Ovary (tissue), 9 donors: ENCODE measurements around the gene SNX9. TPM values are rescaled to one million over a fixed set of nuclear protein-coding genes. Genes with fewer than 3 reads are reported as not detected.

Experiments used
- DNase-seq, 5 donors: peaks; one replicate each; pipeline ENCODE4 v3.0.0-alpha.2; 2019 to 2020
- H3K27ac ChIP-seq, 2 donors: fragments of 200-600 bp; one replicate each; pipeline versions ENCODE4 v1.5.1 to v1.8.0; 2019 to 2022
- H3K27me3 ChIP-seq: fragments of 200-600 bp; one replicate; pipeline ENCODE4 v1.8.0; 2022
- H3K36me3 ChIP-seq: fragments of 200-600 bp; sonication (generic); one replicate; pipeline ENCODE4 v1.5.1; 2019
- H3K4me1 ChIP-seq: one replicate; pipeline ENCODE4 v1.8.1; 2013; ENCODE audit warnings: mild to moderate bottlenecking, moderate library complexity; ENCODE audit not compliant: insufficient read depth
- H3K4me3 ChIP-seq: fragments of 200-600 bp; sonication (generic); one replicate; pipeline ENCODE4 v1.5.1; 2017
- H3K9me3 ChIP-seq, 2 donors: fragments of 200-600 bp in 1 of 2; sonication (generic) in 1 of 2; one replicate each; pipeline versions ENCODE4 v1.5.1 to v1.8.1; 2013 to 2019; ENCODE audit warnings: mild to moderate bottlenecking in 1 of 2, moderate library complexity in 1 of 2
- EP300 ChIP-seq: sonication (generic); formaldehyde crosslinking; IDR thresholded peaks from one replicate; pipeline ENCODE4 v1.6.1; 2017; ENCODE audit warnings: antibody characterized with exemption
- POLR2A ChIP-seq: fragments of 450-650 bp; IDR thresholded peaks from one replicate; pipeline ENCODE4 v1.6.1; 2017; ENCODE audit warnings: antibody characterized with exemption, mild to moderate bottlenecking, moderate library complexity
- WGBS, 3 donors: extraction: QIAGEN DNeasy Blood & Tissue Kit in 1 of 3; methylation state at CpG; one replicate each; pipeline versions ENCODE4 v1.1.5 to v1.1.7; 2013 to 2017; 5-methylcytosine and 5-hydroxymethylcytosine counted together
- intact Hi-C, 4 donors: fragments of 100-400 bp; cut with DNase I; formaldehyde crosslinking; loops; one replicate each; pipeline versions ENCODE4 v1.11.0 to v1.15.1; 2022 to 2023
- polyA plus RNA-seq, 2 donors: library from polyadenylated mRNA; stranded (reverse); fragments of 200-250 nt in 1 of 2; fragments of 350-450 nt in 1 of 2; fragmentation: Illumina TruSeq in 1 of 2; extraction: RNeasy Lipid Tissue Mini Kit (QIAGEN cat#74804) in 1 of 2; gene quantifications; one replicate each; pipeline ENCODE4 v1.2.3, GENCODE V29; 2013 to 2014
- total RNA-seq, 7 donors: library from RNA; depleted of rRNA in 2 of 7; stranded (reverse); fragments of >200 nt in 2 of 7; fragmentation: NEBNext Ultra II Directional in 3 of 7; extraction: Animal tissue kit (Norgen Biotek cat#: 25700) in 3 of 7; gene quantifications; one replicate each; pipeline versions ENCODE4 v1.1.0 to v1.2.4, GENCODE V29; 2016 to 2023
- TF ChIP-seq, protein P1 (sequence below), 3 donors: fragments of 450-650 bp in 2 of 3; fragments of 200-600 bp in 1 of 3; IDR thresholded peaks; one replicate each; pipeline versions ENCODE4 v1.5.1 to v1.8.0; 2016 to 2022; ENCODE audit warnings: antibody characterized with exemption in 3 of 3, mild to moderate bottlenecking in 1 of 3
- donor health status: DM: no; HTN: no; CAD: no; lungs with moderate emphysema.
- donor health status: DM: no; HTN: no; CAD: no.
- donor health status: Bipolar disorder and iron deficiency.
- donor health status: DM: yes; HTN: yes; CAD: no.
- donor health status: DM: no; HTN: no; CAD: no.
- donor health status: DM: yes; HTN: yes; CAD: no.

Gene SNX9
- total and polyA plus RNA-seq, 9 donors, result 31.2 to 48.0 (median 38.7) TPM

DNA sequence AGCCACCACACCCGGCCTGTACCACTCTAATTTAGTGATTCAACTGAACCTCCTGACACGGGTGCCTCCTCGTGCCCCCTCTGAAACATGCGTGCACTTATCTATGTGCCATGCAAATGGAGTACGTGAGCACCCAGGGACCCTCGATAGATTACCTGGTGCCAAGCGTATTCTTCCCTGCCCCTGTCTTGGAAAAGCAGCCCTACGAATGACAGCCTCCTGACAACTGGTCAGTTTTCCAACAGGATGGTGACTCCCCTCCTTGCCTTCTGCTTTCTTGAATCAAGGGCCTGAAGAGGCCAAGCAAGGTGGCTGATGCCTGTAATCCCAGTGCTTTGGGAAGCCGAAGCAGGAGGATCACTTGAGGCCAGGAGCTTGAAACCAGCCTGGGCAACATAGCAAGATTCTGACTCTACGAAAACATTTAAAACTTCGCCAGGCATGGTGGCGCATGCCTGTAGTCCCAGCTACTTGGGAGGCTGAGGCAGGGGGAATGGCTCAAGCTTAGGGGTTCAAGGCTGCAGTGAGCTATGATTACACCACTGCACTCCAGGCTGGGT is 133.2 kb downstream of the SNX9 start:
- Histone ChIP-seq H3K27ac (no peak overlapping the region), H3K4me3 (no peak overlapping the region), H3K27me3 (no peaks in the 10 kb centered on the region), H3K4me1 (peaks cover 5% of the 10 kb centered on the region), H3K36me3 (no peaks in the 10 kb centered on the region), H3K9me3 (peaks cover 0 to 8% of the 10 kb centered on the region in 2 donors)
- intact Hi-C loops, result no loop called here
- 84 to 96% (median 94%) methylated on average over 12 of the region's 12 CpGs for WGBS, 3 donors
- no peak for DNase-seq
- no peak for TF ChIP-seq EP300
- TF ChIP-seq, protein P1, sequence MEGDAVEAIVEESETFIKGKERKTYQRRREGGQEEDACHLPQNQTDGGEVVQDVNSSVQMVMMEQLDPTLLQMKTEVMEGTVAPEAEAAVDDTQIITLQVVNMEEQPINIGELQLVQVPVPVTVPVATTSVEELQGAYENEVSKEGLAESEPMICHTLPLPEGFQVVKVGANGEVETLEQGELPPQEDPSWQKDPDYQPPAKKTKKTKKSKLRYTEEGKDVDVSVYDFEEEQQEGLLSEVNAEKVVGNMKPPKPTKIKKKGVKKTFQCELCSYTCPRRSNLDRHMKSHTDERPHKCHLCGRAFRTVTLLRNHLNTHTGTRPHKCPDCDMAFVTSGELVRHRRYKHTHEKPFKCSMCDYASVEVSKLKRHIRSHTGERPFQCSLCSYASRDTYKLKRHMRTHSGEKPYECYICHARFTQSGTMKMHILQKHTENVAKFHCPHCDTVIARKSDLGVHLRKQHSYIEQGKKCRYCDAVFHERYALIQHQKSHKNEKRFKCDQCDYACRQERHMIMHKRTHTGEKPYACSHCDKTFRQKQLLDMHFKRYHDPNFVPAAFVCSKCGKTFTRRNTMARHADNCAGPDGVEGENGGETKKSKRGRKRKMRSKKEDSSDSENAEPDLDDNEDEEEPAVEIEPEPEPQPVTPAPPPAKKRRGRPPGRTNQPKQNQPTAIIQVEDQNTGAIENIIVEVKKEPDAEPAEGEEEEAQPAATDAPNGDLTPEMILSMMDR (IDR thresholded peaks at IDR 0.05), result no peak
- TF ChIP-seq POLR2A, result no peak

DNA sequence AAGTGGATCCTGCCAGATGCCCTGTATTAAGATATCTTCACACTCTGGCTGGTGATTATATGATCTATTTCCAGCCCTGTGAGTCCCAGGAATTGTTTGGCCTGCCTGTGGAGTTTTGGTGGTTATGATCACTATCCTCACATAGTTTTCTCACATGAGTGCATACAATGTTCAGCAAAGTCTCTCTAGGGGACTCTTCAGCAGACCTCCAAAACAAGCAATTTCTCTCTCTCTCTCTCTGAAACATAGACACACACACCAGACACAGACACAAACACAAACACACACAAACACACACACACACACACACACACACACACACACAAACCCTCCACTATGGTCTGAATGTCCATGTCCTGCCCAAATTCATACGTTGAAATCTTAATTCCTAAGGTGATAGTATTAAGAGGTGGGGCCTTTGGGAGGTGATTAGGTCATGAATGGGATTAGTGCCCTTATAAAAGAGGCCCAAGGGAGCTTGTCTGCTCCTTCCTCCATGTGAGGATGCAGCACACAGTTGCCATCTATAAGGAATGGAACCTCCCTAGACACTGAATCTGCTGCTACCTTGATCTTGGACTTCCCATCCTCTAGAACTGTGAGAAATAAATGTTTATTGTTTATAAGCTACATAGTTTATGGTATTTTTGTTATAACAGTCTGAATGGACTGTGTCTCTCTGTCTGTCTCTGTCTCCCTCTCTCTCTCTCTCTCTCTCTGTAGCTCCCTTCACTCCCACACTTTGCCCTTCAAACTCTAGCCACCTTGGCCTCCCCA is 136.6 kb downstream of the SNX9 start:
- DNase-seq, result no peak
- no peak overlapping the region for H3K27ac ChIP-seq
- WGBS, 3 donors, result 90 to 100% (median 95%) methylated on average over 1 of the region's 1 CpG
- H3K9me3 ChIP-seq, result peaks cover 0 to 8% of the 10 kb centered on the region in 2 donors
- peaks cover 3% of the 10 kb centered on the region for H3K4me1 ChIP-seq
- no peaks in the 10 kb centered on the region for H3K27me3 ChIP-seq
- no peak overlapping the region for H3K4me3 ChIP-seq
- H3K36me3 ChIP-seq, result no peaks in the 10 kb centered on the region
- intact Hi-C loops, result no loop called here
- TF ChIP-seq POLR2A, result no peak
- TF ChIP-seq EP300, result no peak
- TF ChIP-seq, protein P1 (IDR thresholded peaks at IDR 0.05), result no peak

DNA sequence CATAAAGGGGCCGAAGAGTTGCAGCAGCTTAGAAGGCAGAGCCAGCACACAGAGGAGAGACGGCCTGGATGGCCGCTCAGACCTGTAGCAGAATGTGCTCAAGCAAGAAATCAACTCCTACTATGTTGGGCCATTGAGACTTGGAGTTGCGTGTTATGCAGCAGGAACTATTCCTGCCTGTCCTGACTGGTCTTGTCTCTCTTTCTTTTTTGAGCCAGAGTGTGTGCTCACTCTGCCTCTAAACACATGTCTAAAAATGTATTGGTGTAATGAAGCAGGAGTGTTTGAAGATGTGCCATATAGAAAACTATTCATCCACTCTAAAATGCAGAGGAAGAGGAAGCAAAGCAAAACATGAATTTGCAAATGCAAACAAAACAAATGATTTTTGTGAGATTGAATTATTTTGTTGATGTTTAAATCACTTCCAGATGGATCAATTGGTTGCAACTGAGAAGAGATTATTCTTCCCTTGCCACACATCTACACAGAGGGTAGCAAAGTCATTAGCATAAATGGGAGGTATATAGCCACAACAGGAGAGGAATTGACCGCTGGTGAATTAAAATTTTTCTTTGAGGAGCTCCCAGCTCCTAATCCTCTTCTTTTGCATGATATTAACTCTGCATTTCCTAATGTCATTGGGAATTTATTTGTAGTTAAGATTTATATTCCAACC is 138.2 kb downstream of the SNX9 start:
- WGBS, 3 donors, result 93 to 96% (median 93%) methylated on average over 5 of the region's 5 CpGs
- intact Hi-C loops, result no loop called here
- Histone ChIP-seq H3K36me3 (no peaks in the 10 kb centered on the region), H3K4me1 (no peaks in the 10 kb centered on the region), H3K27ac (no peak overlapping the region), H3K4me3 (no peak overlapping the region), H3K9me3 (peaks cover 0 to 8% of the 10 kb centered on the region in 2 donors), H3K27me3 (no peaks in the 10 kb centered on the region)
- TF ChIP-seq EP300 (no peak), POLR2A (no peak)
- TF ChIP-seq, protein P1 (IDR thresholded peaks at IDR 0.05), result no peak
- DNase-seq, result no peak

DNA sequence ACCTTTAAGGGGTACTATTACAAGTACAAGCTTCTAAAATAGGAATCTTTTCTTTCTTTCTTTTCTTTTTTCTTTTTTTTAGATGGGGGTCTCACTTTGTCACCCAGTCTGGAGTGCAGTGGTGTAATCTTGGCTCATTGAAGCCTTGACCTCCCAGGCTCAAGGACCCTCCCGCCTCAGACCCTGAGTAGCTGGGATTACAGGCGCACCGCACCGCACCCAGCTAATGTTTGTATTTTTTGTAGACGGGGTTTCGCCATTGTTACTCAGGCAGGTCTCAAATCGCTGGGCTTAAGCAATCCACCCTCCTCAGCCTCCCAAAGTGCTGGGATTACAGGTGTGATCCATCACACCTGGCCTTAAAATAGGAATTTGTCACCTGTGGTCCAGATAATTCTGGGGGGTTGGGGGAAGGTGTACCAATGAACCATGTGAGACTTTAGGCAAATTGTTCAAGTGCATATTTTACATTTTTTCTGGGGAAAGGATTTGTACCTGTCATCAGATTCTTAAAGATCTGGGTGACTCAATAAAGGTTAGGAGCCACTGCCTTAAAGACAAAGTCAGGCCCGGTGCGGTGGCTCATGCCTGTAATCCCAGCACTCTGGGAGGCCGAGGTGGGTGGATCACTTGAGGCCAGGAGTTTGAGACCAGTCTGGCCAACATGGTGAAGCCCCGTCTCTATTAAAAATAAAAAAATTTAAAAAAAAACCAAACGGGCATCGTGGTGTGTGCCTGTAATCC is 139.0 kb downstream of the SNX9 start:
- Histone ChIP-seq H3K4me3 (no peak overlapping the region), H3K9me3 (peaks cover 0 to 8% of the 10 kb centered on the region in 2 donors), H3K36me3 (no peaks in the 10 kb centered on the region), H3K27me3 (no peaks in the 10 kb centered on the region), H3K4me1 (no peaks in the 10 kb centered on the region), H3K27ac (no peak overlapping the region)
- WGBS, 3 donors, result 87 to 91% (median 88%) methylated on average over 13 of the region's 13 CpGs
- no peak for DNase-seq
- TF ChIP-seq POLR2A, result no peak
- TF ChIP-seq, protein P1 (IDR thresholded peaks at IDR 0.05), result no peak
- no peak for TF ChIP-seq EP300
- intact Hi-C loops, result no loop called here
